Adrenal gland (tissue), 12 donors: ENCODE measurements around the gene DMRT1. TPM values are rescaled to one million over a fixed set of nuclear protein-coding genes. Genes with fewer than 3 reads are reported as not detected.

ENCODE experiments used
- DNase-seq, 7 donors: peaks; one replicate each; pipeline ENCODE4 v3.0.0-alpha.2; 2019 to 2020
- H3K27ac ChIP-seq, 5 donors: fragments of 200-600 bp; sonication (generic) in 4 of 5; 1 replicate in 3 of 5; 2 replicates in 2 of 5; pipeline versions ENCODE4 v1.5.1 to v1.8.0; 2016 to 2020; ENCODE audit warnings: mild to moderate bottlenecking in 1 of 5
- H3K27me3 ChIP-seq: fragments of 200-600 bp; 2 replicates; pipeline ENCODE4 v1.8.0; 2021
- H3K36me3 ChIP-seq, 2 donors: fragments of 200-600 bp; replicated peaks in 1 of 2; 1 replicate in 1 of 2; 2 replicates in 1 of 2; pipeline versions ENCODE4 v1.5.1 to v1.8.0; 2018 to 2022
- H3K4me1 ChIP-seq, 2 donors: fragments of 200-600 bp; replicated peaks in 1 of 2; 1 replicate in 1 of 2; 2 replicates in 1 of 2; pipeline versions ENCODE4 v1.5.1 to v1.8.0; 2018 to 2021
- H3K4me3 ChIP-seq, 4 donors: fragments of 200-600 bp; sonication (generic) in 3 of 4; one replicate each; pipeline ENCODE4 v1.5.1; 2016 to 2018
- H3K9me3 ChIP-seq, 3 donors: fragments of 200-600 bp; sonication (generic) in 1 of 3; replicated peaks in 1 of 3; 1 replicate in 2 of 3; 2 replicates in 1 of 3; pipeline versions ENCODE4 v1.5.1 to v1.8.0; 2016 to 2021
- POLR2A ChIP-seq, 2 donors: fragments of 450-650 bp; IDR thresholded peaks; one replicate each; pipeline ENCODE4 v1.6.1; 2017; ENCODE audit warnings: antibody characterized with exemption in 2 of 2, mild to moderate bottlenecking in 2 of 2, moderate library complexity in 1 of 2
- WGBS, 4 donors: extraction: QIAGEN DNeasy Blood & Tissue Kit in 2 of 4; methylation state at CpG; one replicate each; pipeline versions ENCODE4 v1.1.5 to v1.1.7; 2013 to 2017; 5-methylcytosine and 5-hydroxymethylcytosine counted together
- intact Hi-C, 2 donors: fragments of 100-400 bp; cut with DNase I; formaldehyde crosslinking; loops; one replicate each; pipeline versions ENCODE4 v1.14.1 to v1.15.0; 2022 to 2023
- polyA plus RNA-seq, 3 donors: library from polyadenylated mRNA; stranded (reverse); fragments of 200-250 nt in 2 of 3; fragments of 350-450 nt in 1 of 3; fragmentation: Illumina TruSeq in 1 of 3; extraction: RNeasy Lipid Tissue Mini Kit (QIAGEN cat#74804) in 1 of 3; gene quantifications; one replicate each; pipeline ENCODE4 v1.2.3, GENCODE V29; 2013 to 2014
- total RNA-seq, 9 donors: library from RNA; depleted of rRNA in 4 of 9; stranded (reverse); fragments of >200 nt in 4 of 9; fragments of 120-200 nt in 1 of 9; fragmentation: NEBNext Ultra II Directional in 1 of 9; extraction: Animal tissue kit (Norgen Biotek cat#: 25700) in 1 of 9; gene quantifications; one replicate each; pipeline versions ENCODE4 v1.1.0 to v1.2.4, GENCODE V29; 2013 to 2023
- TF ChIP-seq, protein P1 (sequence below), 6 experiments: fragments of 450-650 bp in 4 of 6; fragments of 200-600 bp in 2 of 6; sonication (generic) in 1 of 6; IDR thresholded peaks; 1 replicate in 5 of 6; 2 replicates in 1 of 6; pipeline versions ENCODE4 v1.5.1 to v1.8.0; 2016 to 2021; ENCODE audit warnings: antibody characterized with exemption in 6 of 6, mild to moderate bottlenecking in 2 of 6, moderate library complexity in 1 of 6
- donor health status: healthy with polysubstance abuse.
- donor health status: Bipolar disorder and iron deficiency.
- donor health status: DM: yes; HTN: yes; CAD: no.
- donor health status: DM: no; HTN: no; CAD: no.
- donor health status: DM: no; HTN: no; CAD: no.
- donor health status: DM: yes; HTN: yes; CAD: no.

Gene DMRT1
- total and polyA plus RNA-seq, 12 donors, result 9.2 TPM; not detected in 11

DNA sequence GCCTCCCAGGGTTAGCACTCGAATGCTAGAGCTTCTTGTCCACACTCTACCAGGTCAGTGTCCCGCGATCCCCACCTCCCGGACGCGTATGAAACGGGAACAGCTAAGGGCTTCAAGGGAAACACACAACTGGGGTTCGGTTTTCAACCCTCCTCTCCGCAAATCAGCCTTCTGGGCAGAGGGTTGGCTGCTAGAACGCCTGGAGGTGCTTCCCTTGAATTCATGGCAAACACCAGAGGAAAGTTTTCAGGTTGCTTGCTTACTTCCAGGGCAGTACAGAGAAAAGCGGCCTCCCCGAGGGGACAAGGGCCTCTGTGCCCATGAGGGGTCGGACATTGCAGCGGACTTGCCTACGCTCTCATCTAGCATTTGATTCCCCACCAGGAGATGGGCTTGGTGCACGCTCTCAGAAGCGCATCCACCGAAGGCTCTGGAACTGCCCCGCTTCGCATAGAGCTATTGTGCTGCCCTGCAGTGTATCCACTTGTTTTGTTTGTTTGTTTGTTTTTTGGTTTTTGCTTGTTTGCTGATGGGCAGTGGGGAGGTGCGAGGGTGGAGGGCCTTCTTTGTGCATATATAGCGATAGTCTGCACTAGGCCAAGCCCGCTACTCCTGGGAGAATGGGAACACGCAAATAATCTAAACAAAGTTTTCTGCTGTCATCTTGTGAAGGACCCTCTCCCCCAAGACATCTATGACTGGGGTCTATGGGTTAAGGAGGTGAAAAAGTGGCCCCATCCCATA is 133.7 kb downstream of the DMRT1 start:
- Histone ChIP-seq H3K36me3 (no peaks in the 10 kb centered on the region), H3K4me3 (no peak overlapping the region), H3K27me3 (peaks cover 94% of the 10 kb centered on the region), H3K4me1 (peaks cover 7 to 21% of the 10 kb centered on the region in 2 donors), H3K9me3 (no peaks in the 10 kb centered on the region), H3K27ac (no peak overlapping the region)
- TF ChIP-seq POLR2A (IDR thresholded peaks at IDR 0.05), result no peak
- TF ChIP-seq, protein P1, sequence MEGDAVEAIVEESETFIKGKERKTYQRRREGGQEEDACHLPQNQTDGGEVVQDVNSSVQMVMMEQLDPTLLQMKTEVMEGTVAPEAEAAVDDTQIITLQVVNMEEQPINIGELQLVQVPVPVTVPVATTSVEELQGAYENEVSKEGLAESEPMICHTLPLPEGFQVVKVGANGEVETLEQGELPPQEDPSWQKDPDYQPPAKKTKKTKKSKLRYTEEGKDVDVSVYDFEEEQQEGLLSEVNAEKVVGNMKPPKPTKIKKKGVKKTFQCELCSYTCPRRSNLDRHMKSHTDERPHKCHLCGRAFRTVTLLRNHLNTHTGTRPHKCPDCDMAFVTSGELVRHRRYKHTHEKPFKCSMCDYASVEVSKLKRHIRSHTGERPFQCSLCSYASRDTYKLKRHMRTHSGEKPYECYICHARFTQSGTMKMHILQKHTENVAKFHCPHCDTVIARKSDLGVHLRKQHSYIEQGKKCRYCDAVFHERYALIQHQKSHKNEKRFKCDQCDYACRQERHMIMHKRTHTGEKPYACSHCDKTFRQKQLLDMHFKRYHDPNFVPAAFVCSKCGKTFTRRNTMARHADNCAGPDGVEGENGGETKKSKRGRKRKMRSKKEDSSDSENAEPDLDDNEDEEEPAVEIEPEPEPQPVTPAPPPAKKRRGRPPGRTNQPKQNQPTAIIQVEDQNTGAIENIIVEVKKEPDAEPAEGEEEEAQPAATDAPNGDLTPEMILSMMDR (IDR thresholded peaks at IDR 0.05), result no peak
- 11 to 15% (median 13%) methylated on average over 19 to 24 of the region's 24 CpGs for WGBS, 4 donors
- intact Hi-C loops, result no loop called here
- no peak for DNase-seq

DNA sequence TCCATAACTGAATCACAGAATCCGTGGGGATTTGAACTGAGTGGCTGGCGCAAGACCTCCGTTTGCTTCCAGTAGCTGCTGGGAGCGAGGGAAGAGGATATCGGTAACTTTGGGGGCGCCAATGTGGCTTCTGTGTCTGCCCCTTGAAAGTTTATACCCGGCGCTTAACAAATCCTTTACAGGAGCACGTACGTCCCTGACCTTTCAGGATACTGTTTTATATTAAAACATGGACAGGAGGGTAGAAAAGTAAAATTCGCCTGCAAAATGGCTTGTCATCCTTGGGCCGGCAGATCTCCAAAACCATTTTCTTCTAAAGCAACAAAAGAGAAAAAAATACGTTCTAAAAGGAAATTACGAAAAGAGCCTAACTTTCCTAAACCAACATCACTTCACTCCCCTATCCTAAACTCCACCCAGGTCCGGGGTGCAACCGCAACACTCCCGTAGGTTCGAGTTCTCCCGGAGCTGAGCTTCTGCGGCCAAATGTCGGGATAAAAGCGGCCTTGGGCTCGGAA is 134.3 kb downstream of the DMRT1 start:
- peaks cover 94% of the 10 kb centered on the region for H3K27me3 ChIP-seq
- no peak for DNase-seq
- TF ChIP-seq, protein P1 (IDR thresholded peaks at IDR 0.05), result no peak
- no peak for TF ChIP-seq POLR2A (IDR thresholded peaks at IDR 0.05)
- intact Hi-C loops, result no loop called here
- no peak overlapping the region for H3K27ac ChIP-seq
- 2 to 12% (median 6%) methylated on average over 18 to 23 of the region's 23 CpGs for WGBS, 4 donors
- H3K4me3 ChIP-seq, result no peak overlapping the region
- H3K36me3 ChIP-seq, result no peaks in the 10 kb centered on the region
- no peaks in the 10 kb centered on the region for H3K9me3 ChIP-seq
- H3K4me1 ChIP-seq, result peaks cover 7 to 21% of the 10 kb centered on the region in 2 donors

DNA sequence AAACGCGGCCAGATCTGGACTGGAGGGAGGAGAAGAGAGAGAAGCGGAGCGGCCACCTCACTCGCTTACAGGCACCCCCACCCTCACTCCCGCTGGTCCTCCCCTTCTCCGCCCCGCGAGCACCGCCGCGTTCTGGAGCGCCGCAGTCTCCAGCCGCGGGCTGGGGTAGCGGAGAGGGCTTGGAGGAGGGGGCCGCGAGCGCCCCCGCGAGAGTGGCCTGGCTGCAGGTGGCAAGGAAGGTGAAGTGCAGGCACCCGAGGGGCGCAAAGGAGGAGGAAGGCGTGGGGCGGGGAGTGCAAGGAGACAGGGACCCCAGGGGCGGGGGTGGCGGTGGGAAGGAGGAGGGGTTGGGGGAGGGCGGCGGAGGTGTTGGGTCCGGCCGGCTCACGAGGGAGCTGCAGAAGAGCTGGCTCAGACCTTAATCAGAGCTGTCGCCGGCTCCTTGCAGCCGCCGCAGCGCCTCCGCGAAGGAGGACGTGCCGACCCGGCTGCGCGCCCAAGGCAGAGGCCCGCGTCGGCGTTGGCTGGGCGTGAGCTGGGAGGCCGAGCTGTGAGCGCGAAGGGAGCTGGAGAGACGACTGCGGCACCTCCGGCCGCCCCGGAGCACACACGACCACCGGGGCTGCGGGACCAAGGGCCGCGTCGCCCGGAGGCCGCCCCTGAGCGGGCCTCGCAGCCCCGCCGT is 134.9 kb downstream of the DMRT1 start, which contains the start of gene DMRT3:
Gene DMRT3, plus strand, starts transcription at position 398 of the 685 bp plus-strand sequence. CDS start 347 bp downstream, outside the sequence.
- Histone ChIP-seq H3K4me3 (no peak within 1 kb of the TSS), H3K27me3 (peaks cover 94% of the 10 kb centered on the region), H3K9me3 (no peaks in the 10 kb centered on the region), H3K4me1 (peaks cover 6 to 16% of the 10 kb centered on the region in 2 donors), H3K27ac (no peak within 1 kb of the TSS), H3K36me3 (no peaks in the 10 kb centered on the region)
- TF ChIP-seq, protein P1 (IDR thresholded peaks at IDR 0.05), result no peak
- TF ChIP-seq POLR2A (IDR thresholded peaks at IDR 0.05), result no peak
- WGBS, 4 donors, result 0 to 7% (median 2%) methylated on average over 4 to 70 of the region's 70 CpGs
- intact Hi-C loops, result no loop called here
- no peak for DNase-seq
